Ectodermal cell (in vitro differentiated cells): ENCODE results near the gene MAGI2.

Experiments used
- H3K27ac ChIP-seq: 2 replicates; pipeline ENCODE4 v1.7.0; 2013; ENCODE audit warnings: mild to moderate bottlenecking, low read depth, low read length; ENCODE audit not compliant: insufficient read depth, poor library complexity, severe bottlenecking
- H3K27me3 ChIP-seq: 2 replicates; pipeline ENCODE4 v1.7.0; 2013; ENCODE audit warnings: mild to moderate bottlenecking, low read length; ENCODE audit not compliant: insufficient read depth, control insufficient read depth, poor library complexity, severe bottlenecking
- H3K36me3 ChIP-seq: one replicate; pipeline ENCODE4 v1.7.0; 2013; ENCODE audit warnings: low read length; ENCODE audit not compliant: control insufficient read depth, insufficient read depth
- H3K4me1 ChIP-seq: one replicate; pipeline ENCODE4 v1.7.0; 2013; ENCODE audit warnings: low read length; ENCODE audit not compliant: control insufficient read depth, insufficient read depth
- H3K4me3 ChIP-seq: 2 replicates; pipeline ENCODE4 v1.7.0; 2013; ENCODE audit warnings: low read depth, low read length, control low read depth; ENCODE audit not compliant: insufficient read depth
- H3K9me3 ChIP-seq: 2 replicates; pipeline ENCODE4 v1.7.0; 2013; ENCODE audit warnings: mild to moderate bottlenecking, low read length, moderate library complexity; ENCODE audit not compliant: control insufficient read depth
- WGBS, 2 experiments: methylation state at CpG; one replicate each; pipeline ENCODE4 v1.1.7; 2013; ENCODE audit warnings: missing lambda C conversion rate in 2 of 2; 5-methylcytosine and 5-hydroxymethylcytosine counted together

Gene MAGI2

DNA sequence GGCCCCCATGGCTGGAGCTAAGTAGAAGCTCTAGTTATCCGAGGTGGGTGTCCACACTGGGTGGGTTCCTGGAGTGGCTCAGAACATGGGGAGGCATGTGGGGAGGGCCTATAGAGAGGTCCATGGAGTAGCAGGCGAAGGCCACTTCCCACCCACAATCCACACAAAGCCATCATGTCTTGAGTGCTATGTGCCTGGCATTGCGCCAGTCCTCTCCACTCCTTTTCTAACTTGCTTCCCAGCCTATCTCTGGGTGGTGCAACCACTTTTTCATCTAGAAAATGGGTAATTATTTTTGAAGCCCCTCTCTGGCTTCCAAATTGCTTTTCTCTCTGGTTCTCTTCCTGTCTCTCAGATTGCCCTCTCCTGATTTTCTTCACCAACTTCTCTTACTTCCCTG, 1391.3 kb downstream of the MAGI2 start:
- no peak overlapping the region for H3K27ac ChIP-seq
- 82 to 95% methylated on average over 2 to 3 of the region's 3 CpGs for WGBS, 2 experiments
- no peaks in the 10 kb centered on the region for H3K36me3 ChIP-seq
- H3K9me3 ChIP-seq = no peaks in the 10 kb centered on the region
- H3K4me1 ChIP-seq = no peaks in the 10 kb centered on the region
- H3K27me3 ChIP-seq = no peaks in the 10 kb centered on the region
- H3K4me3 ChIP-seq = no peak overlapping the region

DNA sequence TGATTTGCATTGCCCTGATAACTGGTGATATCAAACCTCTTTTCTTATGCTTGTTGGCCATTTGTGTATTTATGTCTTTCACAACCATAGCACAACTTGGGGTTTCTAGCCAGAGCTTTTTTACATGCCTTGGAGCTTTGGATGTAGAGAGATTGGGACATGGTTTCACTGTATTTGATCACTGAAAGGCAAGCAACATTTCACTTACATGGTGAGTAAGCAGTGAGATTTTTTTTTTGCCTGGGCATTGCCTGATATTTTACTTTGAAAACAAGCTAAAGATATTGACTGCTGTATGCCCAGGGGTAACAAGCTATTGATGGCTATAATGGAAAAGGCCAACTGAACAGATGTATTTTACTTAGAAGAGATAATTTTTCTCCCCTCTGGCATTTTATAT, 1395.9 kb downstream of the MAGI2 start:
- no peaks in the 10 kb centered on the region for H3K27me3 ChIP-seq
- no peaks in the 10 kb centered on the region for H3K36me3 ChIP-seq
- peaks cover 7% of the 10 kb centered on the region for H3K4me1 ChIP-seq
- no peak overlapping the region for H3K27ac ChIP-seq
- H3K9me3 ChIP-seq = no peaks in the 10 kb centered on the region
- no peak overlapping the region for H3K4me3 ChIP-seq

DNA sequence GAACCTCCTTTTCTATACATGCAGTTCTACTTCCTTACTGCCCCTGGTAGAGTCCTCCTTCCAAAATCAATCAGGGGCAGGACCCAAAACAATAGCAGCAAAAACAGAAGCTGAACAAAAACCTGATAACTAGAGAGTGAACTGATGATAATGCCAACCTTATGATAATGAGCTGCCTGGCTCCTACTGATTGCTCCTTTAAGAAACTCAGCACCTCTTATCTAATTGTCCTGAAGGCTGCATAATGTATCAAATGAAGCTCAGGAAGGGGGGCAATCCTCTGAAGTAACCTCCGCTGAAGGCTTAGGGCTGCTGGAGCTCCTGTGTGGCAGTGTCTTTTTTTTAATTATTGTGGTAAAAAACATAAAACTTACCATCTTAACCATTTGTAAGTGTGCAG, 1397.9 kb downstream of the MAGI2 start:
- no peaks in the 10 kb centered on the region for H3K27me3 ChIP-seq
- no peak overlapping the region for H3K4me3 ChIP-seq
- peaks cover 11% of the 10 kb centered on the region for H3K4me1 ChIP-seq
- no peak overlapping the region for H3K27ac ChIP-seq
- H3K9me3 ChIP-seq = no peaks in the 10 kb centered on the region
- 67 to 86% methylated on average over 1 of the region's 1 CpG for WGBS, 2 experiments
- no peaks in the 10 kb centered on the region for H3K36me3 ChIP-seq

DNA sequence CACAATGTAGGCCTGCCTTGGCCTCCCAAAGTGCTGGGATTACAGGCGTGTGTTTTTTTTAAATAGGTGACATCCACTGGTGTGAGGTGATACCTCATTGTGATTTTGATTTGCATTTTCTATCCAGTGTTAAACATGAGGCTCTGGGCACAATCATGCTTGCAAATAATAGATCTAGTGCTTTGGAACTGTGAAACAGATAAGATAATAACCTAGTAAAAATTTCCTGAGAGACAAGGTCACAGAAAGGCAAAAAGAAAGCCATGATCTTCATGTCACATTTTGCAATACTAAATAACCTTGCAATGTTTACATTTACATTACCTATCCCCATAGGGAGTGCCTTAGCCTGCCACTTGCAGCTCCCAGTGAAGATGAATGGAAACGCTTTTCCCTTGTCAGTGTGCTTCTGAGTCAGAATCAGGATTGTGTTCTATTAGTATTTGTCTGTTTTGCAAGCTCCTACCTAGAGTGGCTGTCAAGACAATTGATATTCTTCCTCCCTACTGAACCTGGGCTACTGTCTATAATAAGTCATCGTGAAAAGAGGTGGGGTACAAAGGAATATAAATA, 1398.4 kb downstream of the MAGI2 start:
- Histone ChIP-seq H3K36me3 (no peaks in the 10 kb centered on the region), H3K4me3 (no peak overlapping the region), H3K4me1 (peaks cover 12% of the 10 kb centered on the region), H3K27me3 (no peaks in the 10 kb centered on the region), H3K27ac (no peak overlapping the region), H3K9me3 (no peaks in the 10 kb centered on the region)
- 77 to 83% methylated on average over 2 to 3 of the region's 3 CpGs for WGBS, 2 experiments

DNA sequence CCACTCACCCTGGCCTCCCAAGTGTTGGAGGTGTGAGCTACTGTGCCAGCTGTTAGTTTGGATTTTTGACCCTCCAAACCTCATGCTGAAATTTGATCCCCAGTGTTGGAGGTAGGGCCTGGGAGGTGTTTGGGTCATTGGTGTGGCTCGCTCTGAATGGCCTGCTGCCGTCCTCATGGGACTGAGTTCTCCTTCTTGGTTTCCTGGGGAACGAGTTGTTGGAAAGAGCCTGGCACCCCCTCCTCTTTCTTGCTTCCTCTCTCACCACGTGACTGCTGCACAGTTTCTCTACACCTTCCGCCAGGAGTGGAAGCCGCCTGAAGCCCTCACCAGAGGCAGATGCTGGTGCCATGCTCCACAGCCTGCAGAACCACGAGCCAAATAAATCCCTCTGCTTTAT, 1401.4 kb downstream of the MAGI2 start:
- peaks cover 12% of the 10 kb centered on the region for H3K4me1 ChIP-seq
- no peak overlapping the region for H3K4me3 ChIP-seq
- no peaks in the 10 kb centered on the region for H3K27me3 ChIP-seq
- H3K36me3 ChIP-seq = no peaks in the 10 kb centered on the region
- H3K9me3 ChIP-seq = no peaks in the 10 kb centered on the region
- H3K27ac ChIP-seq = no peak overlapping the region
- WGBS, 2 experiments = 31 to 36% methylated on average over 7 of the region's 7 CpGs

DNA sequence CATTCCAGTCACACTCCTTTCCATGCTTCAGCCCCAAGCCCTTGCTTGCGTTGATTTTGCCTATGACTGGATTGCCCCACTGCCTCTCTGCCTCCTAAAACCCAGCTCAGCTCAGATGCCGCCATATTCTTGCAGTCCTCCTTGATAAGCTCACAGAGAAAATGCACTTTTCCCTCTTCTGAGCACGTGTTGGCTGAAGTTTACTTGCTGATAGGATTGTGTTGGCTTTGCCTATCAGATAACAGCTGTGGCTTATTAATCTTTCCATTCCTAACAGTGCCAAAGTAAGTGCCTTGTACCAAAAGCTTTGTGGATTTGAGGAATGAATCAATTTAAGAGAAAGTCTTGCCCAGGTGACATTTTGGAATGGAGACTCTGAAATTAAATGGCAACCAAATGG, 1405.7 kb downstream of the MAGI2 start:
- Histone ChIP-seq H3K9me3 (no peaks in the 10 kb centered on the region), H3K4me1 (peaks cover 5% of the 10 kb centered on the region), H3K36me3 (no peaks in the 10 kb centered on the region), H3K4me3 (no peak overlapping the region), H3K27ac (no peak overlapping the region), H3K27me3 (no peaks in the 10 kb centered on the region)
- WGBS, 2 experiments = 95 to 96% methylated on average over 2 to 3 of the region's 3 CpGs

DNA sequence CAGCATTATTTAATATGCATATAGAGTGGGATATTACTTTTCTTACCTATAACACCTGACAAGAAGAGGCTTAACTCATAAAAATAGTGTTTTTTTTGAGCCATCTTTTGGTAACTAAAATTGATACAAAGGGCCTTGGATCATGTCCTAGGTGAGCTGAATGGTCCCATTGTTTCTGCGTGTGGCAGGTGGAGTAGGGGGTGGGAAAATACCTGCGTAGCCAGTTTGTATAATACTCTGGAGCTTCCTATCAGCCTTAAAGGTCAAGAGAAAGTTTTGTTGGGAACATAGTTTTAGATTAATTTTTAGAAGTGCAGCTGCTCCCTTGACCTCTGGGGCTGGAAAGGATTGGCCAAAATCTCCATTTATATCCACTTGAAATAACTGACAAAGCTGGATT, 1410.3 kb downstream of the MAGI2 start:
- H3K27ac ChIP-seq = no peak overlapping the region
- no peaks in the 10 kb centered on the region for H3K27me3 ChIP-seq
- peaks cover 6% of the 10 kb centered on the region for H3K4me1 ChIP-seq
- no peak overlapping the region for H3K4me3 ChIP-seq
- H3K36me3 ChIP-seq = no peaks in the 10 kb centered on the region
- H3K9me3 ChIP-seq = no peaks in the 10 kb centered on the region
- WGBS, 2 experiments = 90 to 92% methylated on average over 2 of the region's 2 CpGs

DNA sequence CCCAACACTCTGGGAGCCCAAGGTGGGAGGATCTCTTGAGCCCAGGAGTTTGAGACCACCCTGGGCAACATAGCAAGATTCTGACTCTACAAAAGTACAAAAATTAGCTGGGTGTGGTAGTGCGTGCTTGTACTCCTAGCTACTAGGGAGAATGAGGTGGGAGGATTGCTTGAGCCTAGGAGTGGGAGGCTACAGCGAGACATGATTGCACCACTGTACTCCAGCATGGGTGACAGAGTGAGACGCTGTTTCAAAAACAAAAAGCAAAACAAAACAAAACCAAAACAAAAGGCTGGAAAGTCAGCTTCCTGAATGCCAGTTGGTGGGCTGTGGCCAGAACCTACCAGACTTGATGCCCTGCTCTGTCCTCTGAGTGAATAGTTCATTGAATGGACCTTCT, 1412.0 kb downstream of the MAGI2 start:
- Histone ChIP-seq H3K9me3 (no peaks in the 10 kb centered on the region), H3K4me3 (no peak overlapping the region), H3K4me1 (peaks cover 17% of the 10 kb centered on the region), H3K27me3 (no peaks in the 10 kb centered on the region), H3K36me3 (no peaks in the 10 kb centered on the region), H3K27ac (no peak overlapping the region)
- WGBS, 2 experiments = 93 to 96% methylated on average over 3 of the region's 3 CpGs

DNA sequence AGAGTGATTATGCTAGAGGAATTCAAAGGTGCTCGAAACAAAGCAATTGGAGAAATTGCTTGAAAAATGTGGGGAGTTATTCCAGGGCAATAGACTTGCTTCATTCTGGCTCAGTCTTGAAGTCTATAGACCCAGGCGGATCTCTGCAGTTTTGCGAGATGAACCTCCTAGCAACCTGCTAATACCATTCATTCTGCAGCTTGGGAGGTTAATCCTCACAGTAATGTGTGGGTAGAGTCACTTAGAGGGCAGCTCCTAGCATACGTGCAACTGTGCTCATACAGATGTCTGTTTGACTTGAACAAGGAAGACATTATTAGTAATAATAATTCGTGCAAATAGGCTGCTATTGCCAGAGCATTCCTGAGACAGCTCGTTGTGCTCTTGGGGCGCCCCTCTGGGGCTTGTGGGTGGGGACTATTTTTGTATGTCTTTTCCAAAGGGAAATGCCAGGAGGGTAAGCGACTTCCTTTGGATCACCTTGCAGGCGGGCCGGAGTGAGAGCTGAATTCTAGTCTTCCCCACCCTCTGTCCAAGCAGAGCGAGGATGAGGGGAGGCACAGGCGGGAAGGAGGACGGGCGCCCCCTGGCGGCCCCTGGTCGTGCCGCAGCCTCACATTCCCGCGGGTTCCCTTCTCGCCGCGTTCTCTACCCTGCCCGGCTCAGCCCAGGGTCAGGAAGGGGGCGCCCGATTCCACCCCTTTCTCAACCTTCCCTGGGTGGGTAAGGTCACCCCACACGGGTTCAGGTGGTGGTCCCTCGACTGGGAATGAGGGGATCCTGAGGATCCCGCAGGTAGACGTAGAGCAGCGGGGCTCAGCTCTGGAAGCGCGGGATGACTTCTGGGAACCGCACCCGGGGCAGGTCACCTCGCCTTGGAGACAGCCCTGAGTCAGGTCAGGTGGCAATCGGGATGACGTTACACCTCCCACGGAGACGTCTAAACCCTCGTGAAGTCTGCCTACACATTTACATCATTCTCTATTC, 1413.4 kb downstream of the MAGI2 start:
- Histone ChIP-seq H3K4me3 (no peak overlapping the region), H3K27me3 (no peaks in the 10 kb centered on the region), H3K36me3 (no peaks in the 10 kb centered on the region), H3K4me1 (peaks cover 17% of the 10 kb centered on the region), H3K9me3 (no peaks in the 10 kb centered on the region), H3K27ac (no peak overlapping the region)
- 58 to 59% methylated on average over 40 of the region's 40 CpGs for WGBS, 2 experiments

DNA sequence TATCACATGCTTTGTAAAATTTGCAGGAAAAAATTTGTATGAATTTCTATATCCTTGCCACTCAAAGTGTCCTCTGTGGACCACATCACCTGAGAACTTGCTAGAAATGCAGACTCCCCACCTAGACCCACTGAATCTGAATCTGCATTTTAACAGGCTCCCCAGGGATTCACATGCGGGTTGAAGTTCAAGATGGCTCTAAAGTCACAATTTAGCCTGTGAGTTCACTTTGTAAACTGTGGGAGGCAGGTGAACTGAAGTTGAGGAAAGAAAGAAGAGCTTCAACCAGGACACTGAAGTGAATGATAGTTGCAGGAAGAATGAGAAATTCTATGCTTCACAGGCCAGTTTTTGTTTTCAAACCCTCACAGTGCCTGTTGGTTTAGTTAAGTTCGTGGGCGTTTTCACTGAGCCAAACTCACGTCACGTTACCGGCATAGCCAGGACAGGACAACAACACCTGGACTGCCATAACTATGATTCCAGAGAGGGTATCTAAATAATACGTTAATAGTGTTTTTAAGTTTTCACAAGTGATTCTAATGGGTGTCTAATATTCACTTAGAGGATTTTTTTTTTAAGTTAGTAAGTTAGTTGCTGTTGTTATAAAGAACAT, 1414.9 kb downstream of the MAGI2 start:
- Histone ChIP-seq H3K4me3 (no peak overlapping the region), H3K9me3 (no peaks in the 10 kb centered on the region), H3K4me1 (peaks cover 17% of the 10 kb centered on the region), H3K36me3 (no peaks in the 10 kb centered on the region), H3K27ac (no peak overlapping the region), H3K27me3 (no peaks in the 10 kb centered on the region)
- WGBS, 2 experiments = 67 to 70% methylated on average over 7 of the region's 7 CpGs
